ENCODE data around the gene SPRYD4.
"Not testable (repeated sequence)": the region's sequence is repeated elsewhere in the genome, so short reads cannot be mapped to it uniquely, and the experiment has no call there.

Gene SPRYD4

DNA sequence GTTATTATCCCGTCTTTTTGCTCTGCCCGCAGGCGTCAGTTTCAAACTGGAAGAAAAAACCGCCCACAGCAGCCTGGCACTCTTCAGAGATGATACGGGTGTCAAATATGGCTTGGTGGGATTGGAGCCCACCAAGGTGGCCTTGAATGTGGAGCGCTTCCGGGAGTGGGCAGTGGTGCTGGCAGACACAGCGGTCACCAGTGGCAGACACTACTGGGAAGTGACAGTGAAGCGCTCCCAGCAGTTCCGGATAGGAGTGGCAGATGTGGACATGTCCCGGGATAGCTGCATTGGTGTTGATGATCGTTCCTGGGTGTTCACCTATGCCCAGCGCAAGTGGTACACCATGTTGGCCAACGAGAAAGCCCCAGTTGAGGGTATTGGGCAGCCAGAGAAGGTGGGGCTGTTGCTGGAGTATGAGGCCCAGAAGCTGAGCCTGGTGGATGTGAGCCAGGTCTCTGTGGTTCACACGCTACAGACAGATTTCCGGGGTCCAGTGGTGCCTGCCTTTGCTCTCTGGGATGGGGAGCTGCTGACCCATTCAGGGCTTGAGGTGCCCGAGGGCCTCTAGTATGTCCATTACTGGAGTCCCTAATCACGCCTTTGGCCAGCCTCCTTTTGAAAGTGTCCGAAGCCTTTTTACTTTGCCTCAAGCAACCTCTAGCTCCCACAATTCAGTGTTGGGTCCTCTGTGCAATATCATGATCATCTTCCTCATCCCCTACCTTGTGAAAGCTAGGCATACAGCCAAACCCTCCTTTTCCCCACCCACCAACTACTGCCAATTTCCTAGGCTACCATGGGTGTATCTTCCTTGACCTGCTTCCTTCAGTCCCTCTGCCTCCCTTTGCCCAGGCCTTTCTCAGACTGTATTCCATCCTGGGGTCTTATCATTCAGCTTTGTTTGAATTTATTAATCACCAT lies 891 bp downstream of the SPRYD4 start:
- intact Hi-C loops (cut with DNase I), result loop anchor here (10.0 kb wide), 1 partner anchor 344 kb away; the partner anchor contains the start of gene ESYT1

DNA sequence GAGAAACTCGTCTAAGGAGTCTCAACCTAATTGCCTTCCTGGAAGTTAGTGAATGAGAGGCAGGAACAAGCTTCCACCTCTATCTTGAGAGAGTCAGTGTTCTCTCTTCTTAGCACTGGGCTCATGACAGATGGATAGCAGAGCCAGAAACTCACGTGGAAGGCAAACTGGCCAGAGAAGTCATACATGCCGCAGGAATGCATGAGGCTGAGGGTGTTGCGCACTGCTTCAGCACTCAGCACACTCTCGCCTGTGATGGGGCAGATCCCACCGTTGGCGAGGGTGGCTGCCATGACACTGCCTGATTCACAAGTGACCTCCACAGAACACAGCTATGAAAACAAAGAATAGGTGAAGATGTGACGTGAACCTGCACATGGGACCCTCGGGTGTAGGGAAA lies 6.0 kb downstream of the SPRYD4 start:
- intact Hi-C loops (cut with DNase I), result no loop called here
- DNase-seq, result peak in 1 of 10 donors; percentile 49

More for the DNA sequence above, 891 bp downstream of the SPRYD4 start:
- DNase-seq, result peak in 6 of 10 donors; percentile 17 to 87 (median 22)

DNA sequence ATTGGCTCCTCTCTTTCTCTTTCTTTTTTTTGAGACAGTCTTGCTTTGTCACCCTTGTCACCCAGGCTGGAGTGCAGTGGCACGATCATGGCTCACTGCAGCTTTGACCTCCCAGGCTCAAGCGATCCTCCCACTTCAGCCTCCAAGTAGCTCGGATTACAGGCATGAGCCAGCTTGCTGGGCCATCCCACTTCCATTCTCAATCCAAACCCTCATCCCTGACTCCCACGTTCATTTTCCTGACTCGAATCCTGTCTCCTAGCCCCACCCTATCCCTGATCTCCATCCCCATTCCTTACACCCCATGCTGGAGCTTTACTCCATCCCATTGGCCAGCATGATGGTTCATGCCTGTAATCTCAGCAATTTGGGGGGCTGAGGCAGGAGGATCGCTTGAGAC lies 7.8 kb downstream of the SPRYD4 start:
- DNase-seq, result peak in 1 of 10 donors; percentile 15
- intact Hi-C loops (cut with DNase I), result no loop called here

- intact Hi-C loops (cut with DNase I), result no loop called here
- DNase-seq, result peak in 1 of 10 donors; percentile 49
These were observed 8.6 kb downstream of the SPRYD4 start for GRCh38 chr12:56476972-56477432.

- intact Hi-C loops (cut with DNase I), result no loop called here
- peak in 1 of 10 donors; percentile 57 for DNase-seq
These were observed 9.3 kb downstream of the SPRYD4 start for GRCh38 chr12:56477521-56478225.

DNA sequence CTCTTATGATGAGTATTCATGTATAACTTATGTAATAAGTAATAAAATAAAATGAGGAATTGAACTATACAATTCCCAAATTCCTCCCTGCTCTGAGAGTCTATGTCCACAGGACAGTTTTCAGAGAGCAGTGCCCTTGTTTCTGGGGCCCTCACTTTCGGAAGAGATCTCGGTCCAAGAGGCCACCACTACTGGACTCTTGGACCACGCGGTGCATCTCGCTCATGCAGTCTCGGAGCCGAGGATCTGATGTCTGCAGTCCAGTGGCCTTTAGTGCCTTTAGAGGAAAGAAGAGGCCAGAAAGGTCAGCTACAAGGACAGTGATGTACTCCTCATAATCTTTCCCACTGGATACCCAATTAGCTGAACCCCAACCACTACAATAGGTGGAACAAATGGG lies 11.2 kb downstream of the SPRYD4 start:
- DNase-seq, result peak in 1 of 10 donors; percentile 61
- intact Hi-C loops (cut with DNase I), result no loop called here

GRCh38 chr12:56484566-56484965 lies 16.2 kb downstream of the SPRYD4 start:
- DNase-seq, result no peak
- intact Hi-C loops (cut with DNase I), result no loop called here

DNA sequence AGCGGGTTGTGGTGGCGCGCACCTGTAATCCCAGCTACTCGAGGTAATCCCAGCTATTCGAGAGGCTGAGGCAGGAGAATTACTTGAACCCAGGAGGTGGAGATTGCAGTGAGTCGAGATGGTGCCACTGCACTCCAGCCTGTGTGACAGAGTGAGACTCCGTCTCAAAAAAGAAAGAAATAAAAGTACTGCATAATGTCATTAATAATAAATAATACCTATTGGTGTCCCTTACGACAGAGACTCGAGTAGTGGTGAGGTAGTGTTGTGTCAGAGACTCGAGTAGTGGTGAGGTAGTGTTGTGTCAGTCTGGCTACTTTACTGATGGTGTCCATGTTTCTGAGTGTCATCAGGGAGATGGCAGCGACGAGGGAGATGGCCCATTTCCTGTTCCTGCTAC lies 18.3 kb downstream of the SPRYD4 start:
- no peak for DNase-seq
- intact Hi-C loops (cut with DNase I), result no loop called here

DNA sequence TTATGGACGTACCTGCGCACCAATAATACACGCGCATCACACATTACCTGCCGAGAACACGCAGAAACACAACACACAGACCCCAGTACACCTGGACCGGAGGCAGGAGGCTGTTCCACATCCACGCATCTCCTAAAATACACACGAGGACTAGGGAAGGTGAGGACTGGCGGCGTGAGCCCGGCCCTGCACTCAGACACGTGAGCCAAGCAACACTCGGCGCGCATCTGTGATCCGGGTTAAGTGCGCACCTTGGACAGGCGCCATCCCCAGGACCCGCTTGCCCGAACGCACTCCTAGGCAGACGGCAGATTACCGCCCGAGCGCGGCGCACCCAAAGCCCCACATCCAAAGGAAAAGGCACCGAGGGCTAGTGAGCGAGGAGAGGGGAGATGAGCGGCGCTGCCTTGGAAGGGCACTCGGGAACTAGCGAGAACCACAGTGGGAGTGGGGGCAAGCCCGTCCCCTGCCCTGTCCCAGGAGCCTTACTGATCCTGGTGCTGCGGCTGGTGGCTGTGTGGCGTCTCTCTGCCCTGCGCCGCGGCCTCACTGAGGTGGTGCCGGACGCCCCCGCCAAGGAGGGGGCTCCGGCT lies 19.2 kb downstream of the SPRYD4 start:
- intact Hi-C loops (cut with DNase I), result no loop called here
- DNase-seq, result peak; percentile 15 to 92 (median 52)

DNA sequence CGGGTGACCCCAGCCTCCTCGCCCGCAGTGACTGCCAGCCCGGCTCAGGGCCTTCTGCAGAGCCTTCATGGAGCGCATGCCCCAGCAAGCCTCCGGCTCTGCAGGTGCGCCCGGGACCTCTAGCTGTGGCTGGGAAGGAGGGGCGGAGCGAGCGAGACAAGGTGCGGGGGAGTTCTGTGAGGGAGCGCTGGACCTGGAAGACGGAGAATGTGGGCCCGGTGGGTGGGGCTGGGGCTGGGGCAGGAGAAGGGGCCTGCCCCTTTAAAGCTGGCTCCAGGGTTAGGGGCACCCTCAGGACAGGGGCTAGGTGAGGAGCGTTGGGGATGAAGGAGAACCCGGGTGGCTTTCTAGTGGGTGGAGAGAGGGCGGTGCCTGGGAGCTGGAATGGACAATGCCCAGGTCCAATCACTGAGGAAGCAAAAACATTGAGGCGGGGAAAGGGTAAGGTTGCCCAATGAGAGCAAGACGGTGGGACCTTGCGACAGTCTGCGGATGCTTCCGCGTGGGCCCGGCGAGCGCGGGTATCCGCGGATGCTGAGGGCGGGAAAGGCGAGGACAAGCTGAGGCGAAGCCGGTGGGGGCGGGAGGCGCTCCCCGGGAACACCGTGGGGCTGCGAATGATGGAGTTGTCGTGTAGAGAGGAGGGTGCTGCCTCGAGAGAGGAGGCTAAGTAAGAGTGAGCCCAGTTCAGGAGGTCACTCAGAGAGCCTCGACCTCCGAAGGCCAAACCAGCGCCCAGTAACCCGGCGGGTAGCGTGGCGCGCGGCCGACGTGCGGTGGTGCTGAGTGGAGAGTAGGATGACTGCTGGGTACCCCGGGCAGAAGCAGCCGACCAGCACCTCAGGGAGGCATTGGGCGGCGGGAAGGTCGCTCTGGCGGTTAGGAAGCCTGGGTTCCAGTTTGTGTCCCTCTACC lies 19.9 kb downstream of the SPRYD4 start, which contains the start of gene GLS2:
Gene GLS2, minus strand, starts transcription at position 121 of the 915 bp plus-strand sequence. Its CDS starts 43 bp downstream, at position 78.
- intact Hi-C loops (cut with DNase I), result no loop called here
- peak; percentile 61 to 97 (median 80) for DNase-seq

DNA sequence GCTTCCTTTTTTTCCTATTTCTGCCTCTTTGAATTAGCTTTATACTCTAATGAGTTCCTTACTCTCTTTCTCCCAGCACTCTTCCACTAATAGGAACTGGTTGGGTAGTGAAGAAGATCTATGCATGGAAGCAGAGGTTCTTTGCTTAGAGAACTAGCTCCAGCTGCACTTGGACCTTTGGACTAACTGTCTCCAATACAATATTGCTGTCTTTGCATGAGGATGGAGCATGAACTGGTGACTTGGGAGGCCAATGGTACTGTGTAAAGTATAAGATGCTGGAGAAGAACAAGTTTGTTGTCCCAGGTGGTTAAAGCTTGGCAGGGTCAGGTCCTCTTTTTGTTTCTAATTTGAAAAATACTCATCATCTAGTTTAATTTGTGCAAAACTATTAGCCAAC lies 22.0 kb downstream of the SPRYD4 start:
- intact Hi-C loops (cut with DNase I), result no loop called here
- no peak for DNase-seq

GRCh38 chr12:56493409-56494105 lies 25.2 kb downstream of the SPRYD4 start:
- DNase-seq; intact Hi-C loops (cut with DNase I): not testable (repeated sequence)

DNA sequence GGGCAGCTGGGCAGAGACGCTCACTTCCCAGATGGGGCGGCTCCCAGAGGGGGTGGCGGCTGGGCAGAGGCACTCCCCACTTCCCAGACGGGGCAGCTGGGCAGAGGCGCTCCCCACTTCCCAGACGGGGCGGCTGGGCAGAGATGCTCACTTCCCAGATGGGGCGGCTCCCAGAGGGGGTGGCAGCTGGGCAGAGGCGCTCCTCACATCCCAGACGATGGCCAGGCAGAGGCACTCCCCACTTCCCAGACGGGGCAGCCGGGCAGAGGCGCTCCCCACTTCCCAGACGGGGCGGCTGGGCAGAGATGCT lies 25.7 kb downstream of the SPRYD4 start:
- intact Hi-C loops (cut with DNase I); DNase-seq: not testable (repeated sequence)

- intact Hi-C loops (cut with DNase I); DNase-seq: not testable (repeated sequence)
These were observed 26.1 kb downstream of the SPRYD4 start for GRCh38 chr12:56494481-56494880.

GRCh38 chr12:56496704-56497103 lies 28.3 kb downstream of the SPRYD4 start:
- intact Hi-C loops (cut with DNase I), result not testable (repeated sequence)
- DNase-seq, result peak; percentile 46 to 93 (median 68)

GRCh38 chr12:56498126-56498902 lies 29.9 kb downstream of the SPRYD4 start:
- intact Hi-C loops (cut with DNase I); DNase-seq: not testable (repeated sequence)

- intact Hi-C loops (cut with DNase I); DNase-seq: not testable (repeated sequence)
These were observed 31.1 kb downstream of the SPRYD4 start for GRCh38 chr12:56499452-56499851.

DNA sequence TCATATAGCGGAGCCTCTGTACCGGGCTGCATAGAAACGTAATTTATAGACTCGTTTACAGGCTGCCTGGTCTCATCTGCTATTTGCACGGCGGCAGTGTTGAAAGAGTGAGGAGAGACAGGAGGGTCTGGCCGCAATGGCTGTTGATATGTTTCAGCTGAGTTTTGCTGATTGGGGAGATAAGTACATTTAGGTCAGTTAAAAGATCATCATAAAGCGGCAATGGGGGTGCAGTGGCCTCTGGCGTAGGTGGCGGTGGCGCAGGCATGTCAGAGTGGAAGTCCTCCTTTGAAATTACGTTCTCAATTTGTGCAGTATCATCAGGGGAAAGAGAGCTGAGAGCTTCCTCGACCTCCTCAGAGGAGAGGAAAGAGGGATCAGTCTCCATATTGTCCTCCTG lies 31.5 kb downstream of the SPRYD4 start:
- DNase-seq; intact Hi-C loops (cut with DNase I): not testable (repeated sequence)
